Panc1 (cell line): ENCODE results near the gene QSOX1. TPM values are rescaled to one million over a fixed set of nuclear protein-coding genes. Genes with fewer than 3 reads are reported as not detected.

Source experiments
- ATAC-seq: fragments of 200-7000 bp; cut with Tn5 transposase; 2 replicates; pipeline ENCODE4 v1.9.1; 2020; ENCODE audit warnings: mild to moderate bottlenecking, moderate library complexity
- BruUV-seq: library from RNA; stranded (reverse); fragments of 400-500 nt; replicated peaks from 2 replicates; lab custom pipeline; 2021; lab: Mats Ljungman, UMichigan
- CTCF ChIA-PET: fragments of 300-600 bp; sonication (Branson Sonifier 250); formaldehyde crosslinking; loops from one replicate; lab custom pipeline; 2022; ENCODE audit warnings: antibody characterized with exemption; lab: Charles Lee
- POLR2A ChIA-PET: fragments of 300-600 bp; sonication (Branson Sonifier 250); formaldehyde crosslinking; loops from one replicate; lab custom pipeline; 2022; ENCODE audit warnings: antibody characterized with exemption; lab: Charles Lee
- DNase-seq: peaks from one replicate; pipeline ENCODE4 v3.0.0-alpha.2; 2010; ENCODE audit warnings: low read depth, low spot score
- H3K27ac ChIP-seq: 2 replicates; pipeline ENCODE4 v1.5.1; 2011; ENCODE audit warnings: mild to moderate bottlenecking, low read length, inconsistent platforms
- H3K27me3 ChIP-seq: fragments of 200-500 bp; sonication (Bioruptor generic); 2 replicates; pipeline ENCODE4 v1.6.0; 2014; ENCODE audit warnings: low read length, inconsistent platforms; ENCODE audit not compliant: control insufficient read depth, insufficient read depth
- H3K36me3 ChIP-seq: fragments of 200-500 bp; sonication (Bioruptor generic); 2 replicates; pipeline ENCODE4 v1.5.1; 2014; ENCODE audit warnings: inconsistent platforms, mild to moderate bottlenecking, low read length, moderate library complexity; ENCODE audit not compliant: control insufficient read depth, insufficient read depth
- H3K4me1 ChIP-seq: 2 replicates; pipeline ENCODE4 v1.5.1; 2011; ENCODE audit warnings: inconsistent platforms, mild to moderate bottlenecking, low read length, moderate library complexity; ENCODE audit not compliant: control insufficient read depth, insufficient read depth
- H3K4me3 ChIP-seq, 2 experiments: 2 replicates each; pipeline ENCODE4 v1.5.1; 2011 to 2012; ENCODE audit warnings: low read depth in 2 of 2, low read length in 2 of 2, mild to moderate bottlenecking in 2 of 2, inconsistent platforms in 1 of 2, moderate library complexity in 1 of 2
- H3K9me3 ChIP-seq: fragments of 200-500 bp; sonication (Bioruptor generic); 2 replicates; pipeline ENCODE4 v1.5.1; 2014; ENCODE audit warnings: low read depth, mild to moderate bottlenecking, inconsistent platforms, low read length, moderate library complexity; ENCODE audit not compliant: control insufficient read depth, insufficient read depth
- CTCF ChIP-seq: fragments of 450-650 bp; IDR thresholded peaks from 2 replicates; pipeline ENCODE4 v1.5.1; 2017; ENCODE audit warnings: mild to moderate bottlenecking
- POLR2AphosphoS5 ChIP-seq: IDR thresholded peaks from 2 replicates; pipeline ENCODE4 v1.6.1; 2012; ENCODE audit warnings: mild to moderate bottlenecking, low read depth, low read length, moderate library complexity
- REST ChIP-seq, 2 experiments: IDR thresholded peaks; 2 replicates each; pipeline ENCODE4 v1.6.1; 2011 to 2012; ENCODE audit warnings: low read depth in 2 of 2, control low read depth in 1 of 2, low read length in 1 of 2, mild to moderate bottlenecking in 1 of 2, moderate library complexity in 1 of 2; ENCODE audit not compliant: insufficient read depth in 1 of 2
- SIN3A ChIP-seq: IDR thresholded peaks from 2 replicates; pipeline ENCODE4 v1.6.1; 2012; ENCODE audit warnings: low read depth, mild to moderate bottlenecking, low read length, moderate library complexity, borderline replicate concordance; ENCODE audit not compliant: insufficient read depth
- TCF7L2 ChIP-seq: IDR thresholded peaks from 2 replicates; pipeline ENCODE4 v1.6.1; 2011; ENCODE audit warnings: mild to moderate bottlenecking, low read depth, low read length, inconsistent platforms
- in situ Hi-C: cut with HindIII; loops from 2 replicates; pipeline ENCODE4 v1.10.0; 2016; ENCODE audit warnings: low sequenced_read_pairs, low pct_unique_long_range_greater_than_20kb
- intact Hi-C: fragments of 100-400 bp; cut with micrococcal nuclease; formaldehyde crosslinking; loops from one replicate; pipeline ENCODE4 v1.10.0; 2022; ENCODE audit not compliant: unreplicated experiment
- total RNA-seq: library from RNA; stranded (reverse); gene quantifications from one replicate; pipeline ENCODE4 v1.2.1, GENCODE V29; 2021; ENCODE audit not compliant: unreplicated experiment

QSOX1 gene
- total RNA-seq, 1 experiment from 2014 or later: 152 TPM

- TF ChIP-seq TCF7L2: no peak
- TF ChIP-seq REST (IDR thresholded peaks at IDR 0.05; ENCODE audit: insufficient read depth in 1 of 2, low read depth in 2 of 2, low read length in 1 of 2): no peak
- TF ChIP-seq POLR2AphosphoS5: no peak
- TF ChIP-seq CTCF: no peak
- no peak for TF ChIP-seq SIN3A
- Histone ChIP-seq H3K27me3 (no peaks in the 10 kb centered on the region), H3K4me3 (no peak overlapping the region), H3K9me3 (no peaks in the 10 kb centered on the region), H3K4me1 (no peaks in the 10 kb centered on the region), H3K27ac (no peak overlapping the region), H3K36me3 (no peaks in the 10 kb centered on the region)
- intact Hi-C loops: no loop called here
- ATAC-seq: no peak
- ChIA-PET CTCF (no interaction called here), POLR2A (interaction anchor here (0.6 kb wide), 1 partner anchor 140 kb away, joined by 4 read pairs; no protein-coding TSS in a partner anchor)
- no TSS peak for BruUV-seq
- DNase-seq: no peak
- in situ Hi-C loops: no loop called here
Measured at GRCh38 chr1:180204231-180204630, 49.6 kb downstream of the QSOX1 start.

- no peak for DNase-seq
- intact Hi-C loops: no loop called here
- BruUV-seq: no TSS peak
- in situ Hi-C loops: no loop called here
- no peaks in the 10 kb centered on the region for H3K9me3 ChIP-seq
- no peak for TF ChIP-seq REST (IDR thresholded peaks at IDR 0.05; ENCODE audit: insufficient read depth in 1 of 2, low read depth in 2 of 2, low read length in 1 of 2)
- TF ChIP-seq TCF7L2: no peak
- no peak for TF ChIP-seq CTCF
- H3K27me3 ChIP-seq: no peaks in the 10 kb centered on the region
- no peak overlapping the region for H3K27ac ChIP-seq
- H3K4me3 ChIP-seq: no peak overlapping the region
- POLR2A ChIA-PET: no interaction called here
- ATAC-seq: no peak
- H3K36me3 ChIP-seq: no peaks in the 10 kb centered on the region
- no peaks in the 10 kb centered on the region for H3K4me1 ChIP-seq
- CTCF ChIA-PET: no interaction called here
Measured at GRCh38 chr1:180206581-180206980, 51.9 kb downstream of the QSOX1 start.
